PFSK-1 (cell line): ENCODE measurements around the gene FBXO5.

Experiments used
- FOXP2 ChIP-seq: optimal IDR thresholded peaks from 2 replicates; pipeline ENCODE3; 2011; ENCODE audit warnings: borderline replicate concordance, control low read depth, inconsistent platforms; ENCODE audit not compliant: insufficient read depth; ENCODE audit errors: extremely low read length, extremely low read depth
- POLR2AphosphoS5 ChIP-seq: IDR thresholded peaks from 2 replicates; pipeline ENCODE4 v1.6.1; 2012; ENCODE audit warnings: low read depth, mild to moderate bottlenecking, control low read depth, low read length, moderate library complexity
- REST ChIP-seq, 2 experiments: IDR thresholded peaks; 2 replicates each; pipeline versions ENCODE4 v1.6.1 to v1.8.0; 2011 to 2012; ENCODE audit warnings: low read depth in 2 of 2, low read length in 2 of 2, control low read depth in 1 of 2, inconsistent platforms in 1 of 2, mild to moderate bottlenecking in 1 of 2, moderate library complexity in 1 of 2; ENCODE audit not compliant: insufficient read depth in 1 of 2
- SIN3A ChIP-seq: IDR thresholded peaks from 2 replicates; pipeline ENCODE4 v1.6.1; 2012; ENCODE audit warnings: mild to moderate bottlenecking, low read length, moderate library complexity, borderline replicate concordance; ENCODE audit not compliant: insufficient read depth
- TAF1 ChIP-seq: IDR thresholded peaks from 2 replicates; pipeline ENCODE4 v1.6.1; 2012; ENCODE audit warnings: low read length, control low read depth, borderline replicate concordance; ENCODE audit not compliant: insufficient read depth

The FBXO5 gene

GRCh38 chr6:152948150-152948768 lies 34.6 kb downstream of the FBXO5 start:
- TF ChIP-seq REST (IDR thresholded peaks at IDR 0.05; ENCODE audit: insufficient read depth in 1 of 2, low read depth in 2 of 2, low read length in 2 of 2) (no peak), POLR2AphosphoS5 (no peak), TAF1 (no peak), FOXP2 (no peak), SIN3A (no peak)

DNA sequence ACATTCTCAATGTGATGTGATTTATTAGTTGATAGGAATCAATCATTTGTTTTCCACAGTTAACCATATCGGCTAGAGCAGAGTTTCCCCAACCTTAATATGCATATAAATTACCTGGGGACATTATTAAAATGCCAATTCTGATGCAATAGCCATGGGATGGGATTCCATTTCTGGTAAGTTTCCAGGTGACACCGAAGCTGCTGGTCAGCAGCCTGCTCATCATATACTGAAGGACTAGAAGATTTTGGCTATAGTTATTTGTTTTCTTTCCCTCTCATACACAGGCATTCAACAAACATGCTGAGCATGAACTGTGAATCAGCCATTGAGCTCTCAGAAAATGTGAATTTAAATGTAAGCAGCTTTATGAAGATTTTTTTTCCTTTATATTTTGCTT lies 35.8 kb downstream of the FBXO5 start:
- TF ChIP-seq POLR2AphosphoS5 (no peak), TAF1 (no peak), REST (IDR thresholded peaks at IDR 0.05; ENCODE audit: insufficient read depth in 1 of 2, low read depth in 2 of 2, low read length in 2 of 2) (no peak)

GRCh38 chr6:152946484-152946883 lies 36.4 kb downstream of the FBXO5 start:
- TF ChIP-seq POLR2AphosphoS5 (no peak), FOXP2 (no peak), SIN3A (no peak), TAF1 (no peak), REST (IDR thresholded peaks at IDR 0.05; ENCODE audit: insufficient read depth in 1 of 2, low read depth in 2 of 2, low read length in 2 of 2) (no peak)

GRCh38 chr6:152943260-152943897 lies 39.5 kb downstream of the FBXO5 start:
- TF ChIP-seq TAF1 (no peak), SIN3A (no peak), POLR2AphosphoS5 (no peak), REST (IDR thresholded peaks at IDR 0.05; ENCODE audit: insufficient read depth in 1 of 2, low read depth in 2 of 2, low read length in 2 of 2) (no peak), FOXP2 (no peak)
